ENCODE results near the gene CLRN2. TPM values are rescaled to one million over a fixed set of nuclear protein-coding genes. Genes with fewer than 3 reads are reported as not detected.

The CLRN2 gene
- total and polyA plus RNA-seq, 10 of the 15 experiments (the other 5 are each of a cell fraction or from before 2014, with no cell fraction given): not detected

- ChIA-PET SMC1A (ENCODE audit: uncharacterized antibody, unreplicated experiment) (no interaction called here), RAD21 (ENCODE audit: unreplicated experiment) (no interaction called here), POLR2A (no interaction called here), CTCF (no interaction called here)
- Histone ChIP-seq H2AFZ (ENCODE audit: control insufficient read depth, low read depth, low read length) (no peak overlapping the region), H3K36me3 (ENCODE audit: control insufficient read depth in 2 of 2, insufficient read depth in 2 of 2, low read length in 1 of 2) (no peaks in the 10 kb centered on the region), H3K4me3 (no peak overlapping the region), H3K4me2 (ENCODE audit: control insufficient read depth, insufficient read depth) (no peak overlapping the region), H3K79me2 (ENCODE audit: control insufficient read depth, insufficient read depth, low read length) (no peaks in the 10 kb centered on the region), H4K20me1 (ENCODE audit: control insufficient read depth, insufficient read depth) (no peaks in the 10 kb centered on the region), H3K9ac (ENCODE audit: control insufficient read depth, insufficient read depth, low read length) (no peak overlapping the region), H3K4me1 (ENCODE audit: control insufficient read depth, insufficient read depth, low read length) (no peaks in the 10 kb centered on the region; the same call in 1 of the 2 replicates), H3K9me3 (replicated peaks; ENCODE audit: control insufficient read depth, insufficient read depth, low read length) (no peaks in the 10 kb centered on the region), H3K27ac (ENCODE audit: control insufficient read depth, insufficient read depth) (no peak overlapping the region), H3K27me3 (replicated peaks in 1 of 2; ENCODE audit: control insufficient read depth in 2 of 2, insufficient read depth in 2 of 2, low read length in 1 of 2) (no peaks in the 10 kb centered on the region)
- no peak for TF ChIP-seq POLR2AphosphoS2 (IDR thresholded peaks at IDR 0.05; ENCODE audit: low read depth, low read length)
- no peak for TF ChIP-seq USF1 (IDR thresholded peaks at IDR 0.05; ENCODE audit: borderline replicate concordance, extremely low read length, insufficient read depth, low read depth, low read length)
- no peak for TF ChIP-seq ZNF24 (IDR thresholded peaks at IDR 0.05)
- TF ChIP-seq EZH2 (IDR thresholded peaks at IDR 0.05; ENCODE audit: borderline replicate concordance, control insufficient read depth, low read depth, low read length): no peak
- no peak for TF ChIP-seq REST (IDR thresholded peaks at IDR 0.05; ENCODE audit: low read depth, low read length)
- TF ChIP-seq BHLHE40 (IDR thresholded peaks at IDR 0.05; ENCODE audit: borderline replicate concordance in 1 of 2, low read depth in 2 of 2, low read length in 1 of 2): no peak
- no peak for TF ChIP-seq NR2C2 (IDR thresholded peaks at IDR 0.05; ENCODE audit: borderline replicate concordance, control insufficient read depth, insufficient read length, low read depth)
- no peak for TF ChIP-seq ELK1 (IDR thresholded peaks at IDR 0.05; ENCODE audit: low read depth, low read length)
- no peak for TF ChIP-seq MEF2A (IDR thresholded peaks at IDR 0.05; ENCODE audit: insufficient read depth, low read depth, low read length)
- TF ChIP-seq CUX1 (IDR thresholded peaks at IDR 0.05; ENCODE audit: insufficient replicate concordance, low read depth, low read length): no peak
- WGBS (ENCODE audit: insufficient coverage, insufficient replicate concordance, low lambda C conversion rate, missing lambda C conversion rate): 13% methylated on average over 5 of the region's 5 CpGs
- in situ Hi-C loops (cut with MboI): no loop called here
- FAIRE-seq: no peak
- intact Hi-C loops (cut with micrococcal nuclease; ENCODE audit: unreplicated experiment): no loop called here
- ATAC-seq: no peak
- BruUV-seq (replicated peaks): no TSS peak
- no peak for DNase-seq (ENCODE audit: low read depth, low spot score)
Observed at GRCh38 chr4:17517664-17518063, 2.7 kb downstream of the CLRN2 start.

All from GM12878 (cell line).